ENCODE data around the gene PQBP1.

- TF ChIP-seq CTCF (IDR thresholded peaks at IDR 0.05) (no peak), POLR2A (IDR thresholded peaks at IDR 0.05) (no peak), POLR2AphosphoS5 (IDR thresholded peaks at IDR 0.05) (no peak)
These were observed 41.9 kb downstream of the PQBP1 start for GRCh38 chrX:48939524-48940228.

Data from prostate gland (tissue), 2 donors.